Stimulated activated CD8-positive, alpha-beta memory T cell treated with anti-CD3 and anti-CD28 coated beads, Interleukin-7, amount 100 ng/mL, for 48 hours (primary cell): ENCODE data around the gene DCUN1D3.

Source experiments
- DNase-seq, 2 donors: peaks; one replicate each; pipeline ENCODE4 v3.0.0-alpha.2; 2020; ENCODE audit warnings: low read depth in 1 of 2; ENCODE audit errors: extremely low read depth in 1 of 2

The DCUN1D3 gene

GRCh38 chr16:20920091-20920490, 19.9 kb upstream of the DCUN1D3 start:
- DNase-seq = no peak

GRCh38 chr16:20918486-20919239, 18.5 kb upstream of the DCUN1D3 start:
- DNase-seq = no peak

- DNase-seq = no peak
These were observed 16.8 kb upstream of the DCUN1D3 start for GRCh38 chr16:20916942-20917341.

- DNase-seq = no peak
These were observed 16.1 kb upstream of the DCUN1D3 start for GRCh38 chr16:20916289-20916688.

GRCh38 chr16:20911361-20911760, 11.2 kb upstream of the DCUN1D3 start:
- no peak for DNase-seq

GRCh38 chr16:20910781-20911321, 10.7 kb upstream of the DCUN1D3 start:
- DNase-seq = no peak

GRCh38 chr16:20906341-20907255, 6.4 kb upstream of the DCUN1D3 start:
- no peak for DNase-seq

GRCh38 chr16:20905576-20905975, 5.4 kb upstream of the DCUN1D3 start:
- DNase-seq = no peak

GRCh38 chr16:20904507-20905081, 4.4 kb upstream of the DCUN1D3 start:
- no peak for DNase-seq

GRCh38 chr16:20903899-20904506, 3.8 kb upstream of the DCUN1D3 start:
- no peak for DNase-seq

GRCh38 chr16:20903116-20903898, 3.1 kb upstream of the DCUN1D3 start:
- DNase-seq = no peak

- DNase-seq = no peak
These were observed 2.3 kb upstream of the DCUN1D3 start for GRCh38 chr16:20902426-20902825.

- DNase-seq = no peak
These were observed 1.4 kb upstream of the DCUN1D3 start for GRCh38 chr16:20901436-20902112.

- DNase-seq = no peak
These were observed 894 bp upstream of the DCUN1D3 start for GRCh38 chr16:20901068-20901435.

- DNase-seq = no peak
These were observed 470 bp downstream of the DCUN1D3 start for GRCh38 chr16:20899477-20900298.

GRCh38 chr16:20899071-20899470, 1.1 kb downstream of the DCUN1D3 start:
- DNase-seq = no peak

- DNase-seq = no peak
These were observed 2.2 kb downstream of the DCUN1D3 start for GRCh38 chr16:20897922-20898321.

GRCh38 chr16:20897253-20897897, 2.8 kb downstream of the DCUN1D3 start:
- no peak for DNase-seq
